Type B pancreatic cell (in vitro differentiated cells): ENCODE results near the gene TMSB15B. TPM values are rescaled to one million over a fixed set of nuclear protein-coding genes. Genes with fewer than 3 reads are reported as not detected.
"Not testable (repeated sequence)": the region's sequence is repeated elsewhere in the genome, so short reads cannot be mapped to it uniquely, and the experiment has no call there.

Source experiments
- DNase-seq: peaks from one replicate; pipeline ENCODE4 v3.0.0; 2021; ENCODE audit warnings: mixed read lengths; ENCODE audit not compliant: unreplicated experiment; ENCODE audit errors: extremely low spot score
- H3K27ac Mint-ChIP-seq: 2 replicates; pipeline ENCODE4 v1.8.0; 2021; ENCODE audit warnings: mild to moderate bottlenecking, mixed read lengths
- H3K27me3 Mint-ChIP-seq: 2 replicates; pipeline ENCODE4 v1.8.0; 2021; ENCODE audit warnings: mixed read lengths
- H3K36me3 Mint-ChIP-seq: 2 replicates; pipeline ENCODE4 v1.8.0; 2021; ENCODE audit warnings: mixed read lengths
- H3K4me1 Mint-ChIP-seq: one replicate; pipeline ENCODE4 v1.8.0; 2021; ENCODE audit warnings: mixed read lengths; ENCODE audit not compliant: unreplicated experiment
- H3K4me3 Mint-ChIP-seq: 2 replicates; pipeline ENCODE4 v1.8.0; 2021; ENCODE audit warnings: mild to moderate bottlenecking, mixed read lengths
- H3K9me3 Mint-ChIP-seq: 2 replicates; pipeline ENCODE4 v1.8.0; 2021; ENCODE audit warnings: mixed read lengths
- total RNA-seq: library from RNA; stranded (reverse); gene quantifications from 2 replicates; pipeline ENCODE4 v1.2.1, GENCODE V29; 2021; ENCODE audit warnings: low replicate concordance
- TF ChIP-seq, protein P1 (sequence below): fragments of 200-600 bp; sonication (generic); conservative IDR thresholded peaks from 2 replicates; pipeline ENCODE4 v1.5.0; 2021; ENCODE audit warnings: antibody characterized with exemption, mild to moderate bottlenecking

Gene TMSB15B
- total RNA-seq, 1 donor from 2014 or later: 23.0 TPM

DNA sequence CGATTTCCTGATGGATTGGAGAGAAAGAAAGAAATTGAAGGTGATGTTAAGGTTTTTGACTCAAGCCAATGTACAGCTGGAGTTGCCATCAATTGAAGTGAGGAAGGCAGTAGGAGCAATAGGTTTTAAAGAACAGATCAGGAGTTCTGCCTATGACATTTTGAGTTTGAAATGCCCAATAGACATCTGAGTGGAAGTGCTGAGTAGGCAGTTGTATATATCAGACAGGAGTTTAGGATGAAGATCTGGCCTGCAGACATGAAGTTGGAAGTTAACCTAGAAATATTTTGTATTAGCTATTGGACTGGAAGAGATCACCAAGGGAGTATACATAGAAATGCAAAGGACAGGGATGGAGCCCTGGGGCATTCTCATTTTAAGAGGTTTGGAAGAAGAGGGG, 12.9 kb upstream of the TMSB15B start:
- H3K9me3 Mint-ChIP-seq: no peaks in the 10 kb centered on the region
- no peaks in the 10 kb centered on the region for H3K27me3 Mint-ChIP-seq
- no peak overlapping the region for H3K4me3 Mint-ChIP-seq
- no peak for DNase-seq
- TF ChIP-seq, protein P1, sequence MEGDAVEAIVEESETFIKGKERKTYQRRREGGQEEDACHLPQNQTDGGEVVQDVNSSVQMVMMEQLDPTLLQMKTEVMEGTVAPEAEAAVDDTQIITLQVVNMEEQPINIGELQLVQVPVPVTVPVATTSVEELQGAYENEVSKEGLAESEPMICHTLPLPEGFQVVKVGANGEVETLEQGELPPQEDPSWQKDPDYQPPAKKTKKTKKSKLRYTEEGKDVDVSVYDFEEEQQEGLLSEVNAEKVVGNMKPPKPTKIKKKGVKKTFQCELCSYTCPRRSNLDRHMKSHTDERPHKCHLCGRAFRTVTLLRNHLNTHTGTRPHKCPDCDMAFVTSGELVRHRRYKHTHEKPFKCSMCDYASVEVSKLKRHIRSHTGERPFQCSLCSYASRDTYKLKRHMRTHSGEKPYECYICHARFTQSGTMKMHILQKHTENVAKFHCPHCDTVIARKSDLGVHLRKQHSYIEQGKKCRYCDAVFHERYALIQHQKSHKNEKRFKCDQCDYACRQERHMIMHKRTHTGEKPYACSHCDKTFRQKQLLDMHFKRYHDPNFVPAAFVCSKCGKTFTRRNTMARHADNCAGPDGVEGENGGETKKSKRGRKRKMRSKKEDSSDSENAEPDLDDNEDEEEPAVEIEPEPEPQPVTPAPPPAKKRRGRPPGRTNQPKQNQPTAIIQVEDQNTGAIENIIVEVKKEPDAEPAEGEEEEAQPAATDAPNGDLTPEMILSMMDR: no peak
- no peaks in the 10 kb centered on the region for H3K36me3 Mint-ChIP-seq
- H3K27ac Mint-ChIP-seq: no peak overlapping the region
- H3K4me1 Mint-ChIP-seq: no peaks in the 10 kb centered on the region

DNA sequence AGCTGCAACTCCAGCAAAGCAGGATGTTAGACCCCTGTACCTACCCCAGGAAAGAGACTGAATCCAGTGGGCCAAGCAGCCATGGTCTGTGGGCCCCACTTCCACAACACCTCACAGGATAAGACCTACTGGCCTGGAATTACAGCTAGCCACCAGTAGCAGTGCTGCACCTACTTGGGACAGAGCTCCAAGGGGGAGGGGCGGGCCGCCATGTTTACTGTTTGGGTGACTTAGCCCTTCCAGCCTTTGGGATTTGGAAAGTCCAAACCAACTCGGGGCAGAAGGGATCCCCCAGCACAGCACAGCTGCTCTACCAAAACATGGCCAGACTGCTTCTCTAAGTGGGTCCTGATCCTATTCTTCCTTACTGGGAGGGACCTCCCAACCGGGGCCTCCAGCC, 9.1 kb upstream of the TMSB15B start:
- Mint-ChIP-seq H3K4me1 (no peaks in the 10 kb centered on the region), H3K4me3 (no peak overlapping the region), H3K27me3 (no peaks in the 10 kb centered on the region), H3K27ac (no peak overlapping the region), H3K9me3 (no peaks in the 10 kb centered on the region), H3K36me3 (no peaks in the 10 kb centered on the region)
- no peak for DNase-seq
- TF ChIP-seq, protein P1: no peak

DNA sequence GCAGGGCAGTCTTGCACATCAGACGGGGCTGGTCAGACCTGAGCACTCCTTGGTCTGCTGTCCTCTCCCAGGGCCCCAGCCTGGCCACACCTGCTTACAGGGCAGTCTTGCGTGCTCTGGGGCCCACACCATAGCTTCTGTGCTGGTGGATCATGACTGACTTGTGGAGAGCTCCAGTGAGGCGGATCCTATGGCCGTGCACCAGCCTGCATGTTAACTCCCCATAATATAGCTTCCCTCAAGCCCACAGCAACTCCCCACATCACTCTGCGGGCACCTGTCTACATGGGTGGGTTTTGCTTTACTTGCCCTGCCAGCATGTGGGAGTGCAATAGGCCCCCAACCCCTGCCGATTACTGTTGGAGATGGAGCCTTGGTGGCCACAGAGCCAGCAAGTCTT, 8.2 kb upstream of the TMSB15B start:
- H3K27me3 Mint-ChIP-seq: no peaks in the 10 kb centered on the region
- no peak overlapping the region for H3K4me3 Mint-ChIP-seq
- DNase-seq: no peak
- no peaks in the 10 kb centered on the region for H3K36me3 Mint-ChIP-seq
- no peaks in the 10 kb centered on the region for H3K9me3 Mint-ChIP-seq
- TF ChIP-seq, protein P1: no peak
- H3K27ac Mint-ChIP-seq: no peak overlapping the region
- no peaks in the 10 kb centered on the region for H3K4me1 Mint-ChIP-seq

DNA sequence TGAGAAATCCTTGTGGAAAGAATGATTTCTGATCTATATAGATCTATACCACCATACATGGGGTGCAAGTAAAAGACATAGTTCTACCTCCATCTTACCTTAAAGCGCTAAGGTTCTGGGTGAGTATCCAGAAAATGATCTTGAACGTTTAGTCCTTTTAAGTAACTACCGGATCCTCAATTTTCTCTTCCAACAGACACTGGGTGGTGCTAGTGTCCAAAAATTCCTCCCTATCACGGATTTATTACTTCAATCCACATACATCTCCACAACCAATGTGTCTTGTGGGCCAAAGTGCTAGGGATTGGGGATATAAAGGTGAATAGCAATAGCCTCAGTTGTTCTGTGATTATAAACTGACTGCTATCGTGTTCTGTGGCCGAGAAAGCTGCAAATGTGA, 1.8 kb upstream of the TMSB15B start:
- not testable (repeated sequence) for H3K4me3 Mint-ChIP-seq, H3K4me1 Mint-ChIP-seq, H3K9me3 Mint-ChIP-seq, H3K27me3 Mint-ChIP-seq, H3K27ac Mint-ChIP-seq, H3K36me3 Mint-ChIP-seq, DNase-seq

DNA sequence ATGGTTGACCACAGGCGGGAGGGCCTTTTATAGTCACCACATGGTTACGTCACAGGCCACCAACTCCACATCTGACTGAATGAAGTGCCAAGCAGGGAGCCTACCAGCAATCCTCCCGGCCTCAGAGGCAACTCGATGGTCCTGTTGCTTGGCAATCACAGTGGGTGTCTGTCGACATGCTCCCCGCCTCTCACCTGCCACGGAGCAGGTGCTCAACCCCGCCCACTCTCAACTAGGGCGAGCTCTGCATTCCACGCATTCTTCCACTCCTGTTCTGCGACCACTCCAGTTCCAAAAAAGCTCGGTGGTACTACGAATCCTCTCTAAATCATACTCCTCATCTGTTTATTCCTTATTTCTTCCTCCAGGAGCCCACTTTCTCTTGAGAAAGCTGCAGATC, 21.1 kb downstream of the TMSB15B start:
- not testable (repeated sequence) for H3K4me3 Mint-ChIP-seq, H3K9me3 Mint-ChIP-seq, H3K27ac Mint-ChIP-seq, H3K36me3 Mint-ChIP-seq, H3K4me1 Mint-ChIP-seq, DNase-seq, H3K27me3 Mint-ChIP-seq

DNA sequence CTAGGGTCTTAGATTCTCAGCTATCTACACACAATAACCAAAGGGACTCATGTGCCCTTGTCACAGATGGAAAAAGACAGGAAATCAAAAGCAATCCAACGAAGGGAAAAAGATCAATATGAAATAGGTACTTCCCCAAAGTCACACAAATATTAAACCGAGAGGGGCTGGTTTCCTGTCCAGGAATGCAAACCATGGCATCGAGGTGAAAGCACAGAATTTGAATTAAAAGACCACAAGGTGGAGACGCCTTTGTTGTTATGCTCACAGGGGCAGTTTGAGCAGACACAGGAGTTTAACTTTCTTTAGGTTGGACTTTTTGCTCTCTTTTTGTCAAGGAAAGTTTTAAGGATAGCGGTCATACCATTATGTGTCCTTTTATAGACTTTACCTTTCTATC, 36.8 kb downstream of the TMSB15B start:
- Mint-ChIP-seq H3K9me3 (no peaks in the 10 kb centered on the region), H3K27me3 (no peaks in the 10 kb centered on the region), H3K4me3 (no peak overlapping the region), H3K36me3 (no peaks in the 10 kb centered on the region), H3K4me1 (no peaks in the 10 kb centered on the region), H3K27ac (no peak overlapping the region)
- TF ChIP-seq, protein P1: no peak
- DNase-seq: no peak

DNA sequence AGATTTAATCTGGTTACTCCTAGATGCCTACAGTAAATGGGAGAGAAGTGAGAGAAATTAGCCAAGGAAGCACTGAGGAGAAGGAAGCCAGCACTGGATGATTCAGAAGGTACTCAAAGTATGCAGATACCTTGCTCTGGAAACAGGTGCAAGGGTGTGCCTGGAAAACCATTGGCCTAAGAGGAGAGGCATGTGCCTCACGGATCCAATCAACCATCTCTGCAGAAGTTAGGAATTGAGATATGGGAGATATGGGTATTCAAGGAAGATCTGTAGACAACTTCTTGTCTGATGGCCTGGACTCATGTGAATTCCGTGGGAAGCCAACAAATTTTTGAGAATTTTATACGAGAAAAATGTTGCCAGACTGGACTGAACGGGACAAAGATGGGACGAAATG, 46.4 kb downstream of the TMSB15B start:
- Mint-ChIP-seq H3K27ac (no peak overlapping the region), H3K27me3 (no peaks in the 10 kb centered on the region), H3K4me3 (no peak overlapping the region), H3K36me3 (no peaks in the 10 kb centered on the region), H3K4me1 (no peaks in the 10 kb centered on the region), H3K9me3 (no peaks in the 10 kb centered on the region)
- no peak for DNase-seq
- TF ChIP-seq, protein P1: no peak
